Activated CD4-positive, alpha-beta T cell treated with anti-CD3 and anti-CD28 coated beads for 36 hours (primary cell): ENCODE data around the gene OSBPL7. TPM values are rescaled to one million over a fixed set of nuclear protein-coding genes. Genes with fewer than 3 reads are reported as not detected.
"Not testable (repeated sequence)": the region's sequence is repeated elsewhere in the genome, so short reads cannot be mapped to it uniquely, and the experiment has no call there.

Experiments
- ATAC-seq: fragments of 200-7000 bp; cut with Tn5 transposase; one replicate; pipeline ENCODE4 v1.10.0; 2021; ENCODE audit warnings: mild to moderate bottlenecking, moderate library complexity
- CTCF ChIA-PET: fragments of 350-600 bp; sonication (Branson Sonifier 250); formaldehyde crosslinking; loops from one replicate; lab custom pipeline; 2021; ENCODE audit warnings: antibody characterized with exemption; lab: Charles Lee
- POLR2A ChIA-PET: fragments of 350-600 bp; sonication (Branson Sonifier 250); formaldehyde crosslinking; loops from one replicate; lab custom pipeline; 2021; ENCODE audit warnings: antibody characterized with exemption, inconsistent platforms; lab: Charles Lee
- DNase-seq: peaks from one replicate; pipeline ENCODE4 v3.0.0-alpha.2; 2020
- H3K27ac Mint-ChIP-seq: one replicate; pipeline ENCODE4 v1.8.0; 2021; ENCODE audit warnings: mixed read lengths
- H3K27me3 Mint-ChIP-seq: one replicate; pipeline ENCODE4 v1.8.0; 2021; ENCODE audit warnings: mixed read lengths
- H3K36me3 Mint-ChIP-seq: one replicate; pipeline ENCODE4 v1.8.0; 2021; ENCODE audit warnings: low read depth, mixed read lengths
- H3K4me1 Mint-ChIP-seq: one replicate; pipeline ENCODE4 v1.8.0; 2021; ENCODE audit warnings: mixed read lengths
- H3K4me3 Mint-ChIP-seq: one replicate; pipeline ENCODE4 v1.8.0; 2021; ENCODE audit warnings: mild to moderate bottlenecking, moderate library complexity, mixed read lengths
- H3K9me3 Mint-ChIP-seq: one replicate; pipeline ENCODE4 v1.8.0; 2021; ENCODE audit warnings: low read depth, mixed read lengths
- intact Hi-C, 2 experiments: fragments of 100-400 bp; cut with DNase I in 1 of 2; cut with micrococcal nuclease in 1 of 2; formaldehyde crosslinking; loops; one replicate each; pipeline versions ENCODE4 v1.14.2 to v1.15.1; 2022 to 2024; cut with DNase I, micrococcal nuclease
- total RNA-seq, 2 experiments: library from RNA; stranded (reverse); gene quantifications; one replicate each; pipeline ENCODE4 v1.2.3, GENCODE V29; 2021

The OSBPL7 gene
- total RNA-seq, 2 experiments from 2014 or later: 12.8 to 12.9 TPM

DNA sequence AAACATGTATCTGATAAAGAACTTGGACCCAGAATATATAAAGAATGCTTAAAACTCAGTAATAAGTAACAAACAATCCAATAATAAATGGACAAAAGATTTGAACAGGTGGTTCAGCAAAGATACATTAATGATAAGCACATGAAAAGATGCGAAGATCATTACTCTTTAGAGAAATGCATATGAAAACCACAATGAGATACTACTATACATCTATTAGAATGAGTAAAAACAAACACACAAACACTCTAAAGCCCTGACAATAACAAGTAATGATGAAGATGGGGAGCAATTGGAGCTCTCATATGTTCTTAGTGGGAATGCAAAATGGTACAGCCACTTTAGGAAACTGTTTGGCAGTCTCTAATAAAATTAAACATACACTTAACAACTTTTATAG, 29.1 kb downstream of the OSBPL7 start:
- no peak for DNase-seq
- no peak for ATAC-seq
- peaks cover 50% of the 10 kb centered on the region for H3K27me3 Mint-ChIP-seq
- no peak overlapping the region for H3K4me3 Mint-ChIP-seq
- POLR2A ChIA-PET: no interaction called here
- CTCF ChIA-PET: interaction anchor here (1.2 to 2.2 kb wide), 5 partner anchors 9 to 129 kb away, joined by 3 to 8 read pairs (median 5); no protein-coding TSS in a partner anchor
- intact Hi-C loops: loop anchor here (5.0 kb wide), 2 partner anchors 35 to 50 kb away; no protein-coding TSS in a partner anchor
- H3K36me3 Mint-ChIP-seq: no peaks in the 10 kb centered on the region
- H3K27ac Mint-ChIP-seq: no peak overlapping the region
- no peaks in the 10 kb centered on the region for H3K9me3 Mint-ChIP-seq
- peaks cover 10% of the 10 kb centered on the region for H3K4me1 Mint-ChIP-seq

DNA sequence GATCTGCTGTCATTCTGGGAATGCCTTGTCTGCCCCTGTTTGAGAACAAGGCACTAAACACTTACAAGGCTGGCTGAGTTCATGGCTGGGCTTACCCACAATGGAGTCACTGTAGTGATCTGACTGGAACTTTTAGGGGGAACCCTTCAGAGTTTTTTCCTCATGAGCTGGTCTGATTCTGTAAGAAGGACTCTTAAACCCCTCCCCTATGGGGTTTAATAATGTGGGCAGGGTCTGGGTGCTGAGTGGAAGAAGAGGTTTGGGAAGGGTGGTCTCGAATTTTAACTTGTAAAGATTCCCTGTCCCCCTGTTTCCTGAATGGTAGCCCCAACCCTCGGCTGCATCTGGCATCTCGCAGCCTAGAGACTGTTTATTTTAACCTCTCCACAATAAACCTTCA, 30.6 kb downstream of the OSBPL7 start:
- ChIA-PET POLR2A (interaction anchor here (0.7 kb wide), 1 partner anchor 1567 kb away, joined by 8 read pairs; no protein-coding TSS in a partner anchor), CTCF (interaction anchor here (0.7 to 2.2 kb wide), 9 partner anchors 11 to 723 kb away, joined by 3 to 8 read pairs (median 5); partner anchors contain the start of genes LRRC46 and MRPL10)
- Mint-ChIP-seq H3K36me3 (no peaks in the 10 kb centered on the region), H3K9me3 (no peaks in the 10 kb centered on the region), H3K27me3 (peaks cover 47% of the 10 kb centered on the region), H3K4me1 (peaks cover 10% of the 10 kb centered on the region), H3K27ac (no peak overlapping the region), H3K4me3 (no peak overlapping the region)
- peak; percentile 19 for ATAC-seq
- DNase-seq: no peak
- intact Hi-C loops: loop anchor here (5.0 kb wide), 2 partner anchors 34 to 49 kb away; no protein-coding TSS in a partner anchor

DNA sequence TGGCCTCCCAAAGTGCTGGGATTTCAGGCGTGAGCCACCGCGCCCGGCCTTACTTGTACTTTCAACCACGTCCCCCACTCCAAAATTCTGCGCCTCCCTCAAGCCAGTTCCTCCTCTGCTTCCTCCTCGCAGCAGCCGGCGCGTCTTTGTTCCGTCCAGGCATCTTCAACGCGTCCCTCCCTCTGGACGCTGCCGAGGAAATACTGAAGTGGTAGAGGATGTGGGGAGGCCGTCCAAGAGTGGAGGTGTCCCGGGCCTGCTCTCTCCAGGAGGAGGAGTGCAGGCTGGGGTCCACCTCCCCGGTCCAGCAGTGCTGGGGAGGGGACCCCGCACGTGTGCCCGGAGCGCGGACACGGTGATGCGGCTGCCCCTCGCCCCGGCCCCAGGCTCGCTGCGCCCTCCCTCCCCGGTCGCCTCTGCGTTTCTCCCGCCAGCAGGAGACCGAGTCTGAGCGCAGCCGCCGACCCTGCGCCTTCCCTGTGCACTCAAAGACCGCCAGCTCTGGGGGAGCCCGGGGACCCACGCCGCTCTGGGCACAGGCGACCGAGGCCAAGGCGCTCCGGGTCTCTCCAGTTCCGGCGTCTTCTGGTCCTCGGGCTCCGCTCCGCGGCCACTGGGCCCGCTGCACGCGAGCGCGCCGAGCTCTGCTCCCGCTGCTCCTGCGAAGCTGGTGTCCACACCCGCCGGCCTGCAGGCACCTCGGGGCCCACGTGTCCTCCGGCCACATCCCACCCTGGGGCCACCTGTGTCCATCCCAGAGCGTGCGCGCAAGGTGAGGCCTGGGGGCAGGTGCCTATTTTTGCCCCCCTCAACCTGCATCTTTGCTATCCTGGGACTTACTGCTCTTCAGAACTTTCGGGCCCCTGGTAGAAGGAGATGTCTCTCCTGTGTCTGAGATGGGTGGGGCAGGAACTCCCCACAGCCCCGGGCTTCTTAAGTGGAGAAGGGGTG, 31.7 kb downstream of the OSBPL7 start:
- POLR2A ChIA-PET: no interaction called here
- no peaks in the 10 kb centered on the region for H3K36me3 Mint-ChIP-seq
- peak; percentile 80 for DNase-seq
- intact Hi-C loops: loop anchor here (1.0 to 5.0 kb wide), 5 partner anchors 14 to 126 kb away; no protein-coding TSS in a partner anchor
- H3K4me3 Mint-ChIP-seq: peak overlapping the region; percentile 63
- H3K9me3 Mint-ChIP-seq: no peaks in the 10 kb centered on the region
- H3K27me3 Mint-ChIP-seq: peaks cover 47% of the 10 kb centered on the region
- ATAC-seq: peak; percentile 97
- H3K4me1 Mint-ChIP-seq: peaks cover 10% of the 10 kb centered on the region
- CTCF ChIA-PET: interaction anchor here (0.6 to 1.7 kb wide), 18 partner anchors 9 to 126 kb away, joined by 3 to 10 read pairs (median 4); partner anchors contain the start of genes LRRC46, MRPL10 and TBX21
- H3K27ac Mint-ChIP-seq: no peak overlapping the region

DNA sequence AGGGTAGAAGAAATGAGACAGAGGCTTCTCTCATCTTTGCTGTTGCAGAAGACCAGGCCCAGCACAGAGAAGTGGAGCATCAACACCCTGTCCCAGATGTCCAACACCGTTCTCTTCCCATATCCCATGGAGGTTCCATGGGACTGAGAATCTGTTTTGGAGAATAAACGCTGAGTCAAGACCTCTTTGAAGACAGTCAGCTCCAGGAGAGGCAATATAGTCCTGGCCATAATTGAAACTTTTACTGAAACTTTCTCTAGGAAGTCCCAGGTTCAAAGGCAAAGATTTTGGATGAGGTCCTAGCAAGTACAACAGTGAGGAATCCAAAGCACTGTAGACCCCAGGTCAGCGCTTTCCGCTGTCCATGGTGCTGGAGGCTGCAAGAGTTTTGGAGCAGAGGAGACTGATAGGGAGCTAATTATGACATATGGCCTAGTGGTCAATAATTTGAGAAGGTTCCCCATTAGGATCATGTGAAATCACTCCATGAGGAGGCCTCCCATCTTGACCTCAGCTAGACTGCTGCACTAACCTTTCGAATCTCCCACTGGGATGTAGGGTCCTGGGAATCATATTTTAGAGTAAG, 36.0 kb downstream of the OSBPL7 start:
- POLR2A ChIA-PET: no interaction called here
- no peak overlapping the region for H3K27ac Mint-ChIP-seq
- ATAC-seq (no peak), DNase-seq (peak; percentile 68)
- CTCF ChIA-PET: interaction anchor here (0.6 to 1.5 kb wide), 6 partner anchors 10 to 1929 kb away, joined by 3 to 4 read pairs (median 3); partner anchors contain the start of gene TBX21
- intact Hi-C loops: no loop called here
- peaks cover 8% of the 10 kb centered on the region for H3K4me1 Mint-ChIP-seq
- no peaks in the 10 kb centered on the region for H3K9me3 Mint-ChIP-seq
- no peak overlapping the region for H3K4me3 Mint-ChIP-seq
- no peaks in the 10 kb centered on the region for H3K36me3 Mint-ChIP-seq
- peaks cover 32% of the 10 kb centered on the region for H3K27me3 Mint-ChIP-seq

DNA sequence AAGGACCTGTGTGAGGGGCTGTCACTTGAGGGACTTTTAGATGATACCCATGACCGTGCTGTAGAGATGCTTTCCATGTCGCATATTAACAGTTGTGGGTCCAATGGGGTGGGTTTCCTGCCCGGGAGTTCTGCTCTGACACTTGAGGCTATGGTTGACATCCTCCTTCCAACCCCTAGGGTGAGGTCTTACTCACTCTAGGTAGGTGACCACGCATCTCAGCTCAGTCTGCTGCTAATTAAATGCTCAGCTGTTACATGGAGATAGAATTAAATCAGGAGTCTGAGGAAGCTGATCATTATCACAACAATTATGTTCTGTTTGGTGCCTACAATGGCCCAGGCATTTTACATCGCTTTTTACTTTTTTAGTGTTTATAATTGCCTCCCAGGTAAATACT, 40.2 kb downstream of the OSBPL7 start:
- no peaks in the 10 kb centered on the region for H3K36me3 Mint-ChIP-seq
- peaks cover 30% of the 10 kb centered on the region for H3K27me3 Mint-ChIP-seq
- no peaks in the 10 kb centered on the region for H3K4me1 Mint-ChIP-seq
- DNase-seq: no peak
- ATAC-seq: no peak
- ChIA-PET CTCF (no interaction called here), POLR2A (no interaction called here)
- H3K9me3 Mint-ChIP-seq: no peaks in the 10 kb centered on the region
- no peak overlapping the region for H3K27ac Mint-ChIP-seq
- no peak overlapping the region for H3K4me3 Mint-ChIP-seq
- intact Hi-C loops: no loop called here

DNA sequence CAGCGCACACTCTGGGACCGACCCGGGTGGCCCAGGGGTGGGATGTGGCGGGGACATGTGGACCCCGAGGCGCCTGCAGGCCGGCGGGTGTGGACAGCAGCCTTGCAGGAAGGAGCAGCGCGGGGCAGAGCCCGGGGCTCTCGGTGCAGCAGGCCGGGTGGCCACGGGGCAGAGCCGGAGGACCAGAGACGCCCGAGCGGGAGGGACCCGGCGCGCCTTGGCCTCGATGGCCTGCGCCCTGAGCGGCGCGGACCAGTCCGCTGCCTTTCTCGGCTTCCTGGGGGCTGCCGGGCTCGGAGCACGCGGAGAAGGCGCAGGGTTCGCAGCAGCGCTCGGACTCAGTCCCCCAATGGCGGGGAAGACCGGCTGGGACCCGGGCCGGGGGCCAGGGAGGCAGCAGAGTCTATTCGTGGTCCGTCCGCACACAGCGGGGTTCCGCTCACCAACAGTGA, 43.4 kb downstream of the OSBPL7 start:
- DNase-seq: no peak
- Mint-ChIP-seq H3K4me3 (no peak overlapping the region), H3K36me3 (no peaks in the 10 kb centered on the region), H3K4me1 (no peaks in the 10 kb centered on the region), H3K27me3 (peaks cover 35% of the 10 kb centered on the region), H3K27ac (no peak overlapping the region), H3K9me3 (no peaks in the 10 kb centered on the region)
- intact Hi-C loops: no loop called here
- ChIA-PET POLR2A (no interaction called here), CTCF (interaction anchor here (0.6 to 1.0 kb wide), 3 partner anchors 45 to 129 kb away, joined by 3 to 4 read pairs (median 3); partner anchors contain the start of gene TBX21)
- no peak for ATAC-seq

DNA sequence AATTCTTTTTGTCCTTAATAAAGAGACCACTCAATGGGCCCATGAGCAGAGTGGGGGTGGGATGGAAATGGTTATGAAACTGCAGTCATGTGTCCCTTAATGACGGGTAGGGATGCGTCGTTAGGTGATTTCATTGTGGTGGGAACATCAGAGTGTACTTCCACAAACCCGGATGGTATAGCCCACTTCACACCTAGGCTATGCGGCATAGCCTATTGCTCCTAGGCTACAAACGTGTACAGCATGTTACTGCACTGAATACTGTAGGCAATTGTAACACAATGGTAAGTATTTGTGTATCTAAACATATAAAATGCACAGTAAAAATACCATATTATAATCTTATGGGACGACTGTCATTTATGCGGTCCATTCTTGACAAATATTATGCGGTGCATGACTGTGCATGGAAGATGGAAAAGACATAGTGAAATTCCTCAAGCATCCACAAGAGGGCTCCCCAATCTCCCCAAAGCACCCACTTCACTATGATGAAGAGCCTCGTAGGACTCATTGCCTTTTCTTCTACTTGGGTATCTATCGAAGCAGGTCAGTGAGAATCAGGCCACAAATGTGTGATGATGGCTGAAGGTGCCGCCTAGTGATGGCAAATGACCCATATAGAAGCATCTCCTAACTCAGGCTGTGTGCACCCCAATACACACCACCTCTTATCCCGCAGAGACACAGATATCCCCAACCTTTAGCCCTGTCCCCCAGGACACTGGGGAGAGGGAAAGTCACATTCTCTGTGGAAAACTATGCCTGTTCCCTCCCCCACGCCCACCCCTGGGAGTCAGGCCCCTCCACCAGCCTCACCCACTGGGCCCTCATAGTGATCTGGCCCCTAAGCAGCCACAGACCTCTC, 45.0 kb downstream of the OSBPL7 start:
- Mint-ChIP-seq H3K4me1 (no peaks in the 10 kb centered on the region), H3K27me3 (peaks cover 33% of the 10 kb centered on the region), H3K4me3 (no peak overlapping the region), H3K9me3 (no peaks in the 10 kb centered on the region), H3K27ac (no peak overlapping the region), H3K36me3 (no peaks in the 10 kb centered on the region)
- intact Hi-C loops: loop anchor here (1.0 kb wide), 2 partner anchors 14 to 26 kb away; no protein-coding TSS in a partner anchor
- DNase-seq (peak; percentile 54), ATAC-seq (peak; percentile 94)
- ChIA-PET CTCF (interaction anchor here (0.6 to 1.9 kb wide), 9 partner anchors 9 to 158 kb away, joined by 3 to 6 read pairs (median 3); no protein-coding TSS in a partner anchor), POLR2A (no interaction called here)

DNA sequence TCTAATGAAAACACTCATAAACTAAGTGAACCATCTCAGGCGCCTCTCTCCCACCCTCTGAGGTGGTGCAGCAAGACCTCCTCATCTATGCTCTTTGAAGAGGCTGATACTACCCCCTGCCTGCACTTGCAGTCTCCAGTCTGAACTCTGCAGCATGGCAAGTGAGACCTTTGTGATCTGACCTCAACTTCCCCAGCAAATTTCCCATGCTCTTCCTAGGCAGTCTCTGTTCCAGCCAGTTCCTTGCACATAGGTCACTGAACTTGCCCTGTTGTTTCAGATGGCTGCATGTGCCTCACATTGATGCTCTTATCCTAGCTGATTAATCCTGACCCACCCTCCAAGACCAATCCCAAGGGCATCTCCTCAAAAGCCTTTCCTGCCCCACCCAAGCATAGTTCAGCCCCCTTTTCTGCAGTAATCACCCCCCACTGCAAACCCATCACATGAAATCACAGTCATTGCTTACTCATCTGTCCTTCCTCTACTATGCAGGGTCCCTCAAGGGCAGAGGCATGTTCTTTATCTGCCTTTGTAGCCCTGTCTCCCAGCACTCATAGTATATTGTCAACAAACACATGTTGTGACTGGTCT, 46.5 kb downstream of the OSBPL7 start:
- ATAC-seq (no peak), DNase-seq (no peak)
- H3K9me3 Mint-ChIP-seq: peaks cover 4% of the 10 kb centered on the region
- H3K27me3 Mint-ChIP-seq: peaks cover 35% of the 10 kb centered on the region
- intact Hi-C loops: no loop called here
- H3K36me3 Mint-ChIP-seq: no peaks in the 10 kb centered on the region
- H3K4me3 Mint-ChIP-seq: no peak overlapping the region
- POLR2A ChIA-PET: no interaction called here
- H3K27ac Mint-ChIP-seq: no peak overlapping the region
- H3K4me1 Mint-ChIP-seq: no peaks in the 10 kb centered on the region
- CTCF ChIA-PET: interaction anchor here (0.8 to 1.9 kb wide), 5 partner anchors 9 to 87 kb away, joined by 3 to 6 read pairs (median 3); no protein-coding TSS in a partner anchor

DNA sequence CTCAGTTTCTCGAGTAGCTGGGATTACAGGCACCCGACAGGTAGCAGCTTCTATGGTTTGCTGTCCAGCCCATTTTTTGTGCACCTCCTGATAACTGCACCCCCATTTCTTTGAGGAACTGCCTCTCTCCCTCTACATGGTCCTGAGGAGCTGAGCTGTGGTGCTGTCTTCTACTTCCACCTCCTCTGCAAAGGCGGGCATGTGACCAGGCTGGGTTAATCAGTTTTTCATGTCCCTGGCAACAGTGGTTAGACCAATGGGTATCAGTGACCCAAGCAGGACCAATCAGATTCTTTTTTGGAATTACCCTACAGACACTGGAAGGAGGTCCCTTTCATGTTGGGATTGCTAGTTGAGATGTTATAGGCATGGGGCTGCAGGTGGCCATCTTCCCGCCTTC, 47.3 kb downstream of the OSBPL7 start:
- Mint-ChIP-seq H3K9me3 (peaks cover 4% of the 10 kb centered on the region), H3K4me1 (no peaks in the 10 kb centered on the region), H3K36me3 (no peaks in the 10 kb centered on the region), H3K27me3 (peaks cover 33% of the 10 kb centered on the region), H3K27ac (no peak overlapping the region), H3K4me3 (no peak overlapping the region)
- POLR2A ChIA-PET: no interaction called here
- DNase-seq (no peak), ATAC-seq (no peak)
- CTCF ChIA-PET: interaction anchor here (0.6 to 0.8 kb wide), 2 partner anchors 20 to 951 kb away, joined by 3 read pairs; no protein-coding TSS in a partner anchor
- intact Hi-C loops: no loop called here

DNA sequence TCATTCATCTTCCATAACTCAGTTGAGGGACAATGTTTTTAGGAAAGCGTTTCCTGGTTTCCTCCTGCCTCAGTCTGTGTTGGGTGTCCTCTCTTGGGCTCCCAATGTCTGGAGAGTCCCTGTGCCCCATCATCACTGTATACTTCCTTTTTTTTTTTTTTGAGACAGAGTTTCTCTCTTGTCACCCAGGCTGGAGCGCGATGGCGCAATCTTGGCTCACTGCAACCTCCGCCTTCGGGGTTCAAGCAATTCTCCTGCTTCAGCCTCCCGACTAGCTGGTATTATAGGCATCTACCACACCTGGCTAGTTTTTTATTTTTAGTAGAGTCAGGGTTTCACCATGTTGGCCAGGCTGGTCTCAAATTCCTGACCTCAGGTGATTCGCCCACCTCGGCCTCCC, 47.9 kb downstream of the OSBPL7 start:
- ATAC-seq, DNase-seq, H3K9me3 Mint-ChIP-seq, H3K4me1 Mint-ChIP-seq, H3K36me3 Mint-ChIP-seq, H3K27ac Mint-ChIP-seq, H3K4me3 Mint-ChIP-seq, POLR2A ChIA-PET, intact Hi-C loops: not testable (repeated sequence)
- CTCF ChIA-PET: interaction anchor here (0.6 to 1.9 kb wide), 3 partner anchors 20 to 950 kb away, joined by 3 to 6 read pairs (median 3); no protein-coding TSS in a partner anchor
- peaks cover 35% of the 10 kb centered on the region for H3K27me3 Mint-ChIP-seq
